HG03103 (cell line): ENCODE measurements around the gene OR4F17.
"Not testable (repeated sequence)": the region's sequence is repeated elsewhere in the genome, so short reads cannot be mapped to it uniquely, and the experiment has no call there.

Source experiments
- ATAC-seq: cut with Tn5 transposase; IDR thresholded peaks from one replicate; pipeline ENCODE4 v1.9.1; 2021; ENCODE audit warnings: low read depth; ENCODE audit not compliant: unreplicated experiment

Gene OR4F17

GRCh38 chr19:106804-107203, at the start of gene OR4F17:
Gene OR4F17, plus strand, starts transcription at chr19:107104. Its CDS starts 3,575 bp downstream, at chr19:110679.
- ATAC-seq = not testable (repeated sequence)

- ATAC-seq = not testable (repeated sequence)
Measured at GRCh38 chr19:70793-71192, 36.1 kb upstream of the OR4F17 start.

- not testable (repeated sequence) for ATAC-seq
Measured at GRCh38 chr19:82864-83263, 24.0 kb upstream of the OR4F17 start.

- ATAC-seq = not testable (repeated sequence)
Measured at GRCh38 chr19:83626-84025, 23.3 kb upstream of the OR4F17 start.

DNA sequence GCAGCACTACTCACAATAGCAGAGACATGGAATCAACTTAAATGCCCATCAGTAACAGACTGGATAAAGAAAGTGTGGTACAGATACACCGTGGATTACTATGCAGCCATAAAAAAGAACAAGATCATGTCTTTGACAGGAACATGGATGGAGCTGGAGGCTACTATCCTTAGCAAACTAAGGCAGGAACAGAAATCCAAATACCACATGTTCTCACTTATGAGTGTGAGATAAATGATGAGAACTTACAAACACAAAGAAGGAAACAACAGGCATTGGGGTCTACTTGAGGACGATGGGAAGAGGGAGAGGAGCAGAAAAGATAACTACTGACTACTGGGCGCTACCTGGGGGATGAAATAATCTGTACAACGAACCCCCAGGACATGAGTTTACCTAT, 16.2 kb upstream of the OR4F17 start:
- ATAC-seq = not testable (repeated sequence)

GRCh38 chr19:94794-95193, 12.1 kb upstream of the OR4F17 start:
- ATAC-seq = not testable (repeated sequence)

- ATAC-seq = not testable (repeated sequence)
Measured at GRCh38 chr19:97647-98046, 9.3 kb upstream of the OR4F17 start.

- not testable (repeated sequence) for ATAC-seq
Measured at GRCh38 chr19:120443-121140, 13.7 kb downstream of the OR4F17 start.
